GM23338 (cell line): ENCODE data around the gene YIPF1. TPM values are rescaled to one million over a fixed set of nuclear protein-coding genes. Genes with fewer than 3 reads are reported as not detected.

Source experiments
- ATAC-seq: fragments of 200-7000 bp; cut with Tn5 transposase; 3 replicates; pipeline ENCODE4 v1.9.1; 2020
- DNase-seq: peaks from one replicate; pipeline ENCODE4 v3.0.0-alpha.2; 2015; ENCODE audit warnings: low spot score
- H2AFZ ChIP-seq: fragments of 200-600 bp; sonication (generic); 2 replicates; pipeline ENCODE4 v1.8.0; 2016; ENCODE audit warnings: antibody characterized with exemption, mild to moderate bottlenecking, moderate library complexity
- H3F3A ChIP-seq: fragments of 200-600 bp; sonication (generic); replicated peaks from 2 replicates; pipeline ENCODE4 v1.8.0; 2017; ENCODE audit warnings: antibody characterized with exemption, mixed run types, low read depth
- H3K27ac ChIP-seq: fragments of 200-600 bp; sonication (generic); 2 replicates; pipeline ENCODE4 v1.6.1; 2016; ENCODE audit warnings: low read depth
- H3K27me3 ChIP-seq: fragments of 200-600 bp; sonication (generic); 2 replicates; pipeline ENCODE4 v1.8.0; 2016; ENCODE audit warnings: mild to moderate bottlenecking, mixed run types, moderate library complexity; ENCODE audit not compliant: insufficient read depth
- H3K36me3 ChIP-seq: fragments of 200-600 bp; sonication (generic); 2 replicates; pipeline ENCODE4 v1.8.0; 2016; ENCODE audit warnings: mild to moderate bottlenecking; ENCODE audit not compliant: insufficient read depth
- H3K4me1 ChIP-seq: fragments of 200-600 bp; sonication (generic); 2 replicates; pipeline ENCODE4 v1.8.0; 2016; ENCODE audit warnings: mild to moderate bottlenecking, moderate library complexity; ENCODE audit not compliant: insufficient read depth
- H3K4me2 ChIP-seq: fragments of 200-600 bp; sonication (generic); 2 replicates; pipeline ENCODE4 v1.7.1; 2017; ENCODE audit warnings: mixed run types
- H3K4me3 ChIP-seq: fragments of 200-600 bp; sonication (generic); 2 replicates; pipeline ENCODE4 v1.6.1; 2016; ENCODE audit warnings: mixed run types
- H3K79me2 ChIP-seq: fragments of 200-600 bp; sonication (generic); replicated peaks from 2 replicates; pipeline ENCODE4 v1.8.0; 2017; ENCODE audit warnings: mild to moderate bottlenecking; ENCODE audit not compliant: insufficient read depth
- H3K9me2 ChIP-seq: fragments of 200-600 bp; sonication (generic); 2 replicates; pipeline ENCODE4 v1.8.0; 2017; ENCODE audit not compliant: insufficient read depth
- H4K20me1 ChIP-seq: fragments of 200-600 bp; sonication (generic); replicated peaks from 2 replicates; pipeline ENCODE4 v1.8.0; 2017; ENCODE audit warnings: mild to moderate bottlenecking; ENCODE audit not compliant: insufficient read depth
- H3K27ac Mint-ChIP-seq: 2 replicates; pipeline ENCODE4 v1.8.0; 2020; ENCODE audit warnings: inconsistent platforms, mild to moderate bottlenecking, moderate library complexity, mixed read lengths
- H3K27me3 Mint-ChIP-seq: 3 replicates; pipeline ENCODE4 v1.8.0; 2022; ENCODE audit warnings: low read depth, mild to moderate bottlenecking, moderate library complexity, mixed read lengths, inconsistent platforms; ENCODE audit not compliant: insufficient read depth, poor library complexity
- H3K36me3 Mint-ChIP-seq: 3 replicates; pipeline ENCODE4 v1.8.0; 2021; ENCODE audit warnings: low read depth, mild to moderate bottlenecking, inconsistent platforms, moderate library complexity, mixed read lengths
- H3K4me1 Mint-ChIP-seq: 3 replicates; pipeline ENCODE4 v1.8.0; 2020; ENCODE audit warnings: mild to moderate bottlenecking, inconsistent platforms, mixed read lengths
- H3K4me3 Mint-ChIP-seq: 3 replicates; pipeline ENCODE4 v1.8.0; 2021; ENCODE audit warnings: moderate library complexity, mild to moderate bottlenecking, inconsistent platforms, mixed read lengths
- H3K9me3 Mint-ChIP-seq: 3 replicates; pipeline ENCODE4 v1.8.0; 2020; ENCODE audit warnings: moderate library complexity, mild to moderate bottlenecking, inconsistent platforms, mixed read lengths
- CREB1 ChIP-seq: fragments of 250-450 bp; sonication (Bioruptor Pico); IDR thresholded peaks from 2 replicates; pipeline ENCODE4 v1.5.0; 2020; ENCODE audit warnings: low read depth, mild to moderate bottlenecking, moderate library complexity
- EZH2 ChIP-seq: fragments of 200-600 bp; sonication (generic); IDR thresholded peaks from one replicate; pipeline ENCODE4 v1.8.0; 2017; ENCODE audit warnings: antibody characterized with exemption, mild to moderate bottlenecking, low read depth; ENCODE audit not compliant: unreplicated experiment
- EZH2phosphoT487 ChIP-seq: fragments of 200-600 bp; sonication (generic); IDR thresholded peaks from one replicate; pipeline ENCODE4 v1.8.1; 2018; ENCODE audit warnings: antibody characterized with exemption; ENCODE audit not compliant: unreplicated experiment
- JUNB ChIP-seq: IDR thresholded peaks from one replicate; pipeline ENCODE4 v1.6.1; 2016; ENCODE audit warnings: antibody characterized with exemption; ENCODE audit not compliant: unreplicated experiment
- NANOG ChIP-seq: IDR thresholded peaks from 2 replicates; pipeline ENCODE4 v1.6.1; 2016; ENCODE audit warnings: antibody characterized with exemption, borderline replicate concordance
- POLR2AphosphoS5 ChIP-seq: IDR thresholded peaks from 2 replicates; pipeline ENCODE4 v1.6.1; 2016; ENCODE audit warnings: antibody characterized with exemption, low read depth
- STAT1 ChIP-seq: IDR thresholded peaks from one replicate; pipeline ENCODE4 v1.6.1; 2016; ENCODE audit warnings: antibody characterized with exemption; ENCODE audit not compliant: unreplicated experiment
- ZNF114 ChIP-seq: fragments of 250-450 bp; sonication (Bioruptor Pico); IDR thresholded peaks from 2 replicates; pipeline ENCODE4 v1.5.0; 2020; ENCODE audit warnings: mild to moderate bottlenecking, moderate library complexity
- ZNF331 ChIP-seq: fragments of 250-450 bp; sonication (Bioruptor Pico); IDR thresholded peaks from 2 replicates; pipeline ENCODE4 v1.5.0; 2020; ENCODE audit warnings: low read depth, mild to moderate bottlenecking, moderate library complexity
- polyA plus RNA-seq: library from polyadenylated mRNA; unstranded; fragments of >200 nt; fragmentation: Nextera tagmentation; extraction: Ambion mirVana; gene quantifications from 2 replicates; pipeline ENCODE4 v1.2.1, GENCODE V29; 2016
- total RNA-seq: library from RNA; depleted of rRNA; stranded (reverse); fragments of >200 nt; shearing (Covaris generic); gene quantifications from 2 replicates; pipeline ENCODE4 v1.2.3, GENCODE V29; 2014
- TF ChIP-seq, protein P1 (sequence below): IDR thresholded peaks from 2 replicates; pipeline ENCODE4 v1.6.1; 2016; ENCODE audit warnings: antibody characterized with exemption
- TF ChIP-seq, protein P2 (sequence below), 2 experiments: fragments of 200-600 bp in 1 of 2; sonication (generic) in 1 of 2; conservative IDR thresholded peaks; 2 replicates each; pipeline versions ENCODE4 v1.5.1 to v1.6.1; 2016 to 2017; ENCODE audit warnings: antibody characterized with exemption in 2 of 2, low read depth in 2 of 2, mild to moderate bottlenecking in 2 of 2, moderate library complexity in 1 of 2
- TF ChIP-seq, protein P3 (sequence below): IDR thresholded peaks from one replicate; pipeline ENCODE4 v1.6.1; 2018; ENCODE audit warnings: antibody characterized with exemption; ENCODE audit not compliant: unreplicated experiment
- TF ChIP-seq, protein P4 (sequence below): fragments of 250-450 bp; sonication (Bioruptor Pico); IDR thresholded peaks from 2 replicates; pipeline ENCODE4 v1.5.0; 2020; ENCODE audit warnings: mild to moderate bottlenecking, moderate library complexity

Gene YIPF1
- total and polyA plus RNA-seq, 2 experiments from 2014 or later = 14.1 to 24.0 TPM

DNA sequence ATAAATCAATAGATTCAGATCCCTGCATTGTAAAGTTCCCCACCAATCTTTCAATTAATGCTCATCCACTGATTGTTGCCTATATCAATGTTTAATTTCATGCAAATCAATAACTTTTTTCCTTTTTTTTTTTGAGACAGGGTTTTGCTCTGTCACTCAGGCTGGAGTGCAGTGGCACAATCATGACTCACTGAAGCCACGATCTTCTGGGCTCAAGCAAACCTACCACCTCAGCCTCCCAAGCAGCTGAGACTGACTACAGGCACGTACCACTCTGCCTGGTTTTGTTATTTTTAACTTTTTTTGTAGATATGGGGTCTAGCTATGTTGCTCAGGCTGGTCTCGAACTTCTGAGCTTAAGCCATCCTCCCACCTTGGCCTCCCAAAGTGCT lies 30.1 kb upstream of the YIPF1 start:
- Mint-ChIP-seq H3K4me3 (no peak overlapping the region), H3K4me1 (peaks cover 11% of the 10 kb centered on the region; the same call in 2 of the 3 replicates), H3K27ac (no peak overlapping the region), H3K27me3 (no peaks in the 10 kb centered on the region), H3K9me3 (0 out of 3 replicates have a peak, but pooled peaks cover 4% of the 10 kb centered on the region), H3K36me3 (peaks cover 16% of the 10 kb centered on the region)
- Histone ChIP-seq H3K27me3 (no peaks in the 10 kb centered on the region), H3F3A (no peaks in the 10 kb centered on the region), H4K20me1 (no peaks in the 10 kb centered on the region), H3K4me3 (no peak overlapping the region), H3K79me2 (no peaks in the 10 kb centered on the region), H3K36me3 (0 out of 2 replicates have a peak, but pooled peaks cover 3% of the 10 kb centered on the region), H3K4me1 (peaks cover 10% of the 10 kb centered on the region), H2AFZ (no peak overlapping the region), H3K4me2 (no peak overlapping the region), H3K27ac (no peak overlapping the region), H3K9me2 (no peaks in the 10 kb centered on the region)
- TF ChIP-seq STAT1 (no peak), ZNF114 (CRISPR knock-in tag) (no peak), POLR2AphosphoS5 (no peak), EZH2phosphoT487 (no peak), JUNB (no peak), EZH2 (no peak), ZNF331 (CRISPR knock-in tag) (no peak), NANOG (no peak), CREB1 (CRISPR knock-in tag) (no peak)
- TF ChIP-seq, protein P1, sequence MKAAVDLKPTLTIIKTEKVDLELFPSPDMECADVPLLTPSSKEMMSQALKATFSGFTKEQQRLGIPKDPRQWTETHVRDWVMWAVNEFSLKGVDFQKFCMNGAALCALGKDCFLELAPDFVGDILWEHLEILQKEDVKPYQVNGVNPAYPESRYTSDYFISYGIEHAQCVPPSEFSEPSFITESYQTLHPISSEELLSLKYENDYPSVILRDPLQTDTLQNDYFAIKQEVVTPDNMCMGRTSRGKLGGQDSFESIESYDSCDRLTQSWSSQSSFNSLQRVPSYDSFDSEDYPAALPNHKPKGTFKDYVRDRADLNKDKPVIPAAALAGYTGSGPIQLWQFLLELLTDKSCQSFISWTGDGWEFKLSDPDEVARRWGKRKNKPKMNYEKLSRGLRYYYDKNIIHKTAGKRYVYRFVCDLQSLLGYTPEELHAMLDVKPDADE = no peak
- TF ChIP-seq, protein P2, sequence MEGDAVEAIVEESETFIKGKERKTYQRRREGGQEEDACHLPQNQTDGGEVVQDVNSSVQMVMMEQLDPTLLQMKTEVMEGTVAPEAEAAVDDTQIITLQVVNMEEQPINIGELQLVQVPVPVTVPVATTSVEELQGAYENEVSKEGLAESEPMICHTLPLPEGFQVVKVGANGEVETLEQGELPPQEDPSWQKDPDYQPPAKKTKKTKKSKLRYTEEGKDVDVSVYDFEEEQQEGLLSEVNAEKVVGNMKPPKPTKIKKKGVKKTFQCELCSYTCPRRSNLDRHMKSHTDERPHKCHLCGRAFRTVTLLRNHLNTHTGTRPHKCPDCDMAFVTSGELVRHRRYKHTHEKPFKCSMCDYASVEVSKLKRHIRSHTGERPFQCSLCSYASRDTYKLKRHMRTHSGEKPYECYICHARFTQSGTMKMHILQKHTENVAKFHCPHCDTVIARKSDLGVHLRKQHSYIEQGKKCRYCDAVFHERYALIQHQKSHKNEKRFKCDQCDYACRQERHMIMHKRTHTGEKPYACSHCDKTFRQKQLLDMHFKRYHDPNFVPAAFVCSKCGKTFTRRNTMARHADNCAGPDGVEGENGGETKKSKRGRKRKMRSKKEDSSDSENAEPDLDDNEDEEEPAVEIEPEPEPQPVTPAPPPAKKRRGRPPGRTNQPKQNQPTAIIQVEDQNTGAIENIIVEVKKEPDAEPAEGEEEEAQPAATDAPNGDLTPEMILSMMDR (conservative IDR thresholded peaks at IDR 0.05; ENCODE audit: low read depth in 2 of 2) = no peak
- TF ChIP-seq, protein P3, sequence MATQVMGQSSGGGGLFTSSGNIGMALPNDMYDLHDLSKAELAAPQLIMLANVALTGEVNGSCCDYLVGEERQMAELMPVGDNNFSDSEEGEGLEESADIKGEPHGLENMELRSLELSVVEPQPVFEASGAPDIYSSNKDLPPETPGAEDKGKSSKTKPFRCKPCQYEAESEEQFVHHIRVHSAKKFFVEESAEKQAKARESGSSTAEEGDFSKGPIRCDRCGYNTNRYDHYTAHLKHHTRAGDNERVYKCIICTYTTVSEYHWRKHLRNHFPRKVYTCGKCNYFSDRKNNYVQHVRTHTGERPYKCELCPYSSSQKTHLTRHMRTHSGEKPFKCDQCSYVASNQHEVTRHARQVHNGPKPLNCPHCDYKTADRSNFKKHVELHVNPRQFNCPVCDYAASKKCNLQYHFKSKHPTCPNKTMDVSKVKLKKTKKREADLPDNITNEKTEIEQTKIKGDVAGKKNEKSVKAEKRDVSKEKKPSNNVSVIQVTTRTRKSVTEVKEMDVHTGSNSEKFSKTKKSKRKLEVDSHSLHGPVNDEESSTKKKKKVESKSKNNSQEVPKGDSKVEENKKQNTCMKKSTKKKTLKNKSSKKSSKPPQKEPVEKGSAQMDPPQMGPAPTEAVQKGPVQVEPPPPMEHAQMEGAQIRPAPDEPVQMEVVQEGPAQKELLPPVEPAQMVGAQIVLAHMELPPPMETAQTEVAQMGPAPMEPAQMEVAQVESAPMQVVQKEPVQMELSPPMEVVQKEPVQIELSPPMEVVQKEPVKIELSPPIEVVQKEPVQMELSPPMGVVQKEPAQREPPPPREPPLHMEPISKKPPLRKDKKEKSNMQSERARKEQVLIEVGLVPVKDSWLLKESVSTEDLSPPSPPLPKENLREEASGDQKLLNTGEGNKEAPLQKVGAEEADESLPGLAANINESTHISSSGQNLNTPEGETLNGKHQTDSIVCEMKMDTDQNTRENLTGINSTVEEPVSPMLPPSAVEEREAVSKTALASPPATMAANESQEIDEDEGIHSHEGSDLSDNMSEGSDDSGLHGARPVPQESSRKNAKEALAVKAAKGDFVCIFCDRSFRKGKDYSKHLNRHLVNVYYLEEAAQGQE = no peak
- TF ChIP-seq, protein P4, sequence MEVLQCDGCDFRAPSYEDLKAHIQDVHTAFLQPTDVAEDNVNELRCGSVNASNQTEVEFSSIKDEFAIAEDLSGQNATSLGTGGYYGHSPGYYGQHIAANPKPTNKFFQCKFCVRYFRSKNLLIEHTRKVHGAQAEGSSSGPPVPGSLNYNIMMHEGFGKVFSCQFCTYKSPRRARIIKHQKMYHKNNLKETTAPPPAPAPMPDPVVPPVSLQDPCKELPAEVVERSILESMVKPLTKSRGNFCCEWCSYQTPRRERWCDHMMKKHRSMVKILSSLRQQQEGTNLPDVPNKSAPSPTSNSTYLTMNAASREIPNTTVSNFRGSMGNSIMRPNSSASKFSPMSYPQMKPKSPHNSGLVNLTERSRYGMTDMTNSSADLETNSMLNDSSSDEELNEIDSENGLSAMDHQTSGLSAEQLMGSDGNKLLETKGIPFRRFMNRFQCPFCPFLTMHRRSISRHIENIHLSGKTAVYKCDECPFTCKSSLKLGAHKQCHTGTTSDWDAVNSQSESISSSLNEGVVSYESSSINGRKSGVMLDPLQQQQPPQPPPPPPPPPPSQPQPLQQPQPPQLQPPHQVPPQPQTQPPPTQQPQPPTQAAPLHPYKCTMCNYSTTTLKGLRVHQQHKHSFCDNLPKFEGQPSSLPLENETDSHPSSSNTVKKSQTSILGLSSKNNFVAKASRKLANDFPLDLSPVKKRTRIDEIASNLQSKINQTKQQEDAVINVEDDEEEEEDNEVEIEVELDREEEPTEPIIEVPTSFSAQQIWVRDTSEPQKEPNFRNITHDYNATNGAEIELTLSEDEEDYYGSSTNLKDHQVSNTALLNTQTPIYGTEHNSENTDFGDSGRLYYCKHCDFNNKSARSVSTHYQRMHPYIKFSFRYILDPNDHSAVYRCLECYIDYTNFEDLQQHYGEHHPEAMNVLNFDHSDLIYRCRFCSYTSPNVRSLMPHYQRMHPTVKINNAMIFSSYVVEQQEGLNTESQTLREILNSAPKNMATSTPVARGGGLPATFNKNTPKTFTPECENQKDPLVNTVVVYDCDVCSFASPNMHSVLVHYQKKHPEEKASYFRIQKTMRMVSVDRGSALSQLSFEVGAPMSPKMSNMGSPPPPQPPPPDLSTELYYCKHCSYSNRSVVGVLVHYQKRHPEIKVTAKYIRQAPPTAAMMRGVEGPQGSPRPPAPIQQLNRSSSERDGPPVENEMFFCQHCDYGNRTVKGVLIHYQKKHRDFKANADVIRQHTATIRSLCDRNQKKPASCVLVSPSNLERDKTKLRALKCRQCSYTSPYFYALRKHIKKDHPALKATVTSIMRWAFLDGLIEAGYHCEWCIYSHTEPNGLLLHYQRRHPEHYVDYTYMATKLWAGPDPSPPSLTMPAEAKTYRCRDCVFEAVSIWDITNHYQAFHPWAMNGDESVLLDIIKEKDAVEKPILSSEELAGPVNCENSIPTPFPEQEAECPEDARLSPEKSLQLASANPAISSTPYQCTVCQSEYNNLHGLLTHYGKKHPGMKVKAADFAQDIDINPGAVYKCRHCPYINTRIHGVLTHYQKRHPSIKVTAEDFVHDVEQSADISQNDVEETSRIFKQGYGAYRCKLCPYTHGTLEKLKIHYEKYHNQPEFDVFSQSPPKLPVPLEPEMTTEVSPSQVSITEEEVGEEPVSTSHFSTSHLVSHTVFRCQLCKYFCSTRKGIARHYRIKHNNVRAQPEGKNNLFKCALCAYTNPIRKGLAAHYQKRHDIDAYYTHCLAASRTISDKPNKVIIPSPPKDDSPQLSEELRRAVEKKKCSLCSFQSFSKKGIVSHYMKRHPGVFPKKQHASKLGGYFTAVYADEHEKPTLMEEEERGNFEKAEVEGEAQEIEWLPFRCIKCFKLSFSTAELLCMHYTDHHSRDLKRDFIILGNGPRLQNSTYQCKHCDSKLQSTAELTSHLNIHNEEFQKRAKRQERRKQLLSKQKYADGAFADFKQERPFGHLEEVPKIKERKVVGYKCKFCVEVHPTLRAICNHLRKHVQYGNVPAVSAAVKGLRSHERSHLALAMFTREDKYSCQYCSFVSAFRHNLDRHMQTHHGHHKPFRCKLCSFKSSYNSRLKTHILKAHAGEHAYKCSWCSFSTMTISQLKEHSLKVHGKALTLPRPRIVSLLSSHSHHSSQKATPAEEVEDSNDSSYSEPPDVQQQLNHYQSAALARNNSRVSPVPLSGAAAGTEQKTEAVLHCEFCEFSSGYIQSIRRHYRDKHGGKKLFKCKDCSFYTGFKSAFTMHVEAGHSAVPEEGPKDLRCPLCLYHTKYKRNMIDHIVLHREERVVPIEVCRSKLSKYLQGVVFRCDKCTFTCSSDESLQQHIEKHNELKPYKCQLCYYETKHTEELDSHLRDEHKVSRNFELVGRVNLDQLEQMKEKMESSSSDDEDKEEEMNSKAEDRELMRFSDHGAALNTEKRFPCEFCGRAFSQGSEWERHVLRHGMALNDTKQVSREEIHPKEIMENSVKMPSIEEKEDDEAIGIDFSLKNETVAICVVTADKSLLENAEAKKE (CRISPR knock-in tag) = no peak
- DNase-seq (no peak), ATAC-seq (no peak)
